ENCODE measurements around the gene KLHL11. TPM values are rescaled to one million over a fixed set of nuclear protein-coding genes. Genes with fewer than 3 reads are reported as not detected.
A peak's percentile ranks its signal among the peaks of the same experiment; 100 is the strongest.

KLHL11 gene, protein sequence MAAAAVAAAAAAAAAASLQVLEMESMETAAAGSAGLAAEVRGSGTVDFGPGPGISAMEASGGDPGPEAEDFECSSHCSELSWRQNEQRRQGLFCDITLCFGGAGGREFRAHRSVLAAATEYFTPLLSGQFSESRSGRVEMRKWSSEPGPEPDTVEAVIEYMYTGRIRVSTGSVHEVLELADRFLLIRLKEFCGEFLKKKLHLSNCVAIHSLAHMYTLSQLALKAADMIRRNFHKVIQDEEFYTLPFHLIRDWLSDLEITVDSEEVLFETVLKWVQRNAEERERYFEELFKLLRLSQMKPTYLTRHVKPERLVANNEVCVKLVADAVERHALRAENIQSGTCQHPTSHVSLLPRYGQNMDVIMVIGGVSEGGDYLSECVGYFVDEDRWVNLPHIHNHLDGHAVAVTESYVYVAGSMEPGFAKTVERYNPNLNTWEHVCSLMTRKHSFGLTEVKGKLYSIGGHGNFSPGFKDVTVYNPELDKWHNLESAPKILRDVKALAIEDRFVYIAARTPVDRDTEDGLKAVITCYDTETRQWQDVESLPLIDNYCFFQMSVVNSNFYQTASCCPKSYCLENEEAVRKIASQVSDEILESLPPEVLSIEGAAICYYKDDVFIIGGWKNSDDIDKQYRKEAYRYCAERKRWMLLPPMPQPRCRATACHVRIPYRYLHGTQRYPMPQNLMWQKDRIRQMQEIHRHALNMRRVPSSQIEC
- 10 to 100 TPM; 13.9 to 14.4 TPM for total RNA-seq

DNA sequence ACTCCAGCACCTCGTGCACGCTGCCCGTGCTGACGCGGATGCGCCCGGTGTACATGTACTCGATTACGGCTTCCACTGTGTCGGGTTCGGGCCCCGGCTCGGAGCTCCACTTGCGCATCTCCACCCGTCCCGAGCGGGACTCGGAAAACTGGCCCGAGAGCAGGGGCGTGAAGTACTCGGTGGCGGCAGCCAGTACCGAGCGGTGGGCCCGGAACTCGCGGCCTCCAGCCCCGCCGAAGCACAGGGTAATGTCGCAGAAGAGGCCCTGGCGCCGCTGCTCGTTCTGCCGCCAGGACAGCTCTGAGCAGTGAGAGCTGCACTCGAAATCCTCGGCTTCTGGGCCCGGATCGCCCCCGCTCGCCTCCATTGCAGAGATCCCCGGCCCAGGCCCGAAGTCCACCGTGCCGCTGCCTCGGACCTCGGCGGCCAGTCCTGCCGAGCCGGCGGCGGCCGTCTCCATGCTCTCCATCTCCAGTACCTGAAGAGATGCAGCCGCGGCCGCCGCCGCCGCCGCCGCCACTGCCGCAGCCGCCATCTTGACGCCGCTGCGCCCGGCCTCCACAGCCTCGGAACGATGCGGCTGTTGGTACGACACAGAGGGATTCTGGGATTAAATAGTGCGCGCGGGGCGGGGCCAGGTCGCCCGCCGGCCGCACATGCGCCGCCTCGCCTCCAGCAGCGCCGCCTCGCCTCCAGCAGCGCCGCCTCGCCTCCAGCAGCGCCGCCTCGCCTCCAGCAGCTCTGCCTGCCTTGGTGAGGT is at the start of gene KLHL11:
TSS of gene KLHL11 (minus strand) at position 588 of the 760 bp plus-strand sequence. CDS start at position 535, 53 bp downstream.
- H3K36me3 Mint-ChIP-seq (ENCODE audit: low read depth) = peaks cover 38% of the 10 kb centered on the region
- no peak within 1 kb of the TSS for H3K27ac Mint-ChIP-seq
- ChIA-PET POLR2A (interaction anchor here (0.7 to 4.2 kb wide), 23 partner anchors 8 to 1133 kb away, joined by 3 to 22 read pairs (median 4); partner anchors contain the start of genes ACLY, CNP, DHX58 and DNAJC7), CTCF (interaction anchor here (0.8 to 1.4 kb wide), 8 partner anchors 14 to 316 kb away, joined by 3 to 9 read pairs (median 3); partner anchors contain the start of genes ACLY, KCNH4 and P3H4)
- DNase-seq = peak; percentile 91
- H3K4me1 Mint-ChIP-seq = peaks cover 49% of the 10 kb centered on the region
- no peak within 1 kb of the TSS for H3K4me3 Mint-ChIP-seq
- H3K27me3 Mint-ChIP-seq = no peaks in the 10 kb centered on the region
- H3K9me3 Mint-ChIP-seq = no peaks in the 10 kb centered on the region

DNA sequence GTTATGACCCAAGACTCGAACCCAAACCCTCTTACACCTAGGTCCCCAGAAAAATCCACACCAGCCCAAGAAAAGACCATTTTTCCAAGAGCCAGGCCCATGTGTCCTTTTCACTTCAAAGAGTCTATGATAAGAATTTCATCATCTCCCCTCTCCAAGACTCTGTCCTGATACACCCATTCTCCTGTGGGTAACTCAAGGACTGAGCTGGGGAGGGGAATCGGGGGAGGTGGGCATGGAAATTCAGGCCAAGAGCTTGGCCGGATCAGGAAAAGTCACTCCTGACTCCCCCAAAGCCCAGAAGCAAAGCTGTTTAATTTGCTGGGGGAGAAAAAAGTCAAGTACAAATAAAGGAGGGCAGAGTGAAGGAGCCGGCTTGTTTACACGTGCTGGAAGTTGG is 49.8 kb upstream of the KLHL11 start:
- POLR2A ChIA-PET = interaction anchor here (0.7 to 1.0 kb wide), 3 partner anchors 16 to 50 kb away, joined by 3 read pairs; partner anchors contain the start of genes KLHL11 and ODAD4
- Mint-ChIP-seq H3K4me3 (no peak overlapping the region), H3K4me1 (peaks cover 39% of the 10 kb centered on the region), H3K27ac (no peak overlapping the region), H3K36me3 (ENCODE audit: low read depth) (peaks cover 60% of the 10 kb centered on the region), H3K9me3 (no peaks in the 10 kb centered on the region), H3K27me3 (no peaks in the 10 kb centered on the region)
- CTCF ChIA-PET = no interaction called here
- DNase-seq = no peak

- no peaks in the 10 kb centered on the region for H3K9me3 Mint-ChIP-seq
- H3K27ac Mint-ChIP-seq = no peak overlapping the region
- POLR2A ChIA-PET = interaction anchor here (0.7 kb wide), 1 partner anchor 49 kb away, joined by 3 read pairs; the partner anchor contains the start of gene KLHL11
- peaks cover 35% of the 10 kb centered on the region for H3K4me1 Mint-ChIP-seq
- no peak overlapping the region for H3K4me3 Mint-ChIP-seq
- no peaks in the 10 kb centered on the region for H3K27me3 Mint-ChIP-seq
- no peak for DNase-seq
- H3K36me3 Mint-ChIP-seq (ENCODE audit: low read depth) = peaks cover 67% of the 10 kb centered on the region
- CTCF ChIA-PET = interaction anchor here (0.5 to 0.8 kb wide), 2 partner anchors 33 to 49 kb away, joined by 3 to 5 read pairs; no protein-coding TSS in a partner anchor
These were observed 49.1 kb upstream of the KLHL11 start for GRCh38 chr17:41914358-41914766.

- H3K27me3 Mint-ChIP-seq = no peaks in the 10 kb centered on the region
- H3K4me3 Mint-ChIP-seq = no peak overlapping the region
- ChIA-PET CTCF (interaction anchor here (0.8 kb wide), 1 partner anchor 49 kb away, joined by 5 read pairs; no protein-coding TSS in a partner anchor), POLR2A (no interaction called here)
- H3K4me1 Mint-ChIP-seq = peaks cover 33% of the 10 kb centered on the region
- no peak for DNase-seq
- H3K9me3 Mint-ChIP-seq = no peaks in the 10 kb centered on the region
- H3K27ac Mint-ChIP-seq = no peak overlapping the region
- H3K36me3 Mint-ChIP-seq (ENCODE audit: low read depth) = peaks cover 71% of the 10 kb centered on the region
These were observed 48.6 kb upstream of the KLHL11 start for GRCh38 chr17:41913798-41914197.

DNA sequence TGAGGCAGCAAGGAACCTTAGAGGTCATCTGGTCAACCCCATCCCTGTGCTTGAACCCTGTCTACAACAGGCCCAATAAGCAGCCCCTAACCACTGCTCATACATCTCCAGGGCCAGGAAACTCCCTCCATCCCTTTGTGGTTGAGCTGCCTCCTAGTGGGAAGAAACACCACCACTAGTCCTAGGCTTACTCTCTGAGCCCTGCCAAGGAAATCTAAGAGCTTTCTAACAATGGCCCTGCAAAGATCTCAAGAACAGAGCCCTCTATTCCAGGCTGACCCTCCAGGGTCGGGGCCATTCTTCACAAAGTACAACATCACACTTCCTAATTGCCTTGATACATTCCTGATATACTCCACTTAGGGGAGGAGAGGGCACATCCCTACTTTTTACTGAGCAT is 47.7 kb upstream of the KLHL11 start:
- POLR2A ChIA-PET = no interaction called here
- no peak overlapping the region for H3K27ac Mint-ChIP-seq
- H3K36me3 Mint-ChIP-seq (ENCODE audit: low read depth) = peaks cover 75% of the 10 kb centered on the region

DNA sequence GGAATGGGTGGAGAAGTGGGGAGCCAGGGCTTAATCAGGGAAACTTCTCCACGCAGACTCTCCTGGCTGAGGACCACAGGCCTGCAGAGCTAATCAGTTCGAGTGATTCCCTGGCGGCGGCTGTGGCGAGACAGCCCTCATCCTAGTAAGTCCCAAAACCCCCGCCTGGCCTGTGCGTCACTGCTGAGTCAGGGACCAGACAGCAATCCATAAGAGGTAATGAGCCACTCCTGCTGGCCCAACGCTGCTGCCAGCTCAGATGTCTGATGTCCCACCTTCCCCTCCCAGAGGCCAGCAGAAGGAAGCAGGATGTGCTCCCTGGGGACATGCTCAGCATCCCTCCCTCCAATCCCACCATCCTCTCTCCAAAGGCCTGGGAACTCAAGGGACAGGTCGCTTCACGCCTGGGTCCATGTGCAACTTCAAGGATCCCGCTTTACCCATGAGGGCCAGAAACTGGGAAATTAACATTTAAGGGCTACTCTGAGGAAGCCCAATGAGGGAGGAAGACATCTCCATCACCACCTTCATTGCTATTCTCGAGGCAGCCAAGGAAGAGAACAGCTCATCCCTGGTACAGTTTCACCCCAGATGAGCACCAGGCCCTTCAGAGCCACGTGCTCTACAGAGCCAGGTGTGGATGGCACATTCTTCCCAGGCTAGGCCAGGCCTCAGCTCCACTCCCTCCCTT is 45.6 kb upstream of the KLHL11 start:
- ChIA-PET POLR2A (interaction anchor here (1.1 kb wide), 1 partner anchor 55 kb away, joined by 3 read pairs; no protein-coding TSS in a partner anchor), CTCF (no interaction called here)
- peaks cover 21% of the 10 kb centered on the region for H3K4me1 Mint-ChIP-seq
- no peaks in the 10 kb centered on the region for H3K9me3 Mint-ChIP-seq
- no peak overlapping the region for H3K4me3 Mint-ChIP-seq
- H3K36me3 Mint-ChIP-seq (ENCODE audit: low read depth) = peaks cover 86% of the 10 kb centered on the region
- no peak overlapping the region for H3K27ac Mint-ChIP-seq
- no peak for DNase-seq
- H3K27me3 Mint-ChIP-seq = no peaks in the 10 kb centered on the region

More for the DNA sequence above, 47.7 kb upstream of the KLHL11 start:
- H3K4me3 Mint-ChIP-seq = no peak overlapping the region
- no peak for DNase-seq
- CTCF ChIA-PET = interaction anchor here (0.6 kb wide), 1 partner anchor 71 kb away, joined by 3 read pairs; no protein-coding TSS in a partner anchor
- H3K9me3 Mint-ChIP-seq = no peaks in the 10 kb centered on the region
- H3K4me1 Mint-ChIP-seq = peaks cover 33% of the 10 kb centered on the region
- H3K27me3 Mint-ChIP-seq = no peaks in the 10 kb centered on the region

DNA sequence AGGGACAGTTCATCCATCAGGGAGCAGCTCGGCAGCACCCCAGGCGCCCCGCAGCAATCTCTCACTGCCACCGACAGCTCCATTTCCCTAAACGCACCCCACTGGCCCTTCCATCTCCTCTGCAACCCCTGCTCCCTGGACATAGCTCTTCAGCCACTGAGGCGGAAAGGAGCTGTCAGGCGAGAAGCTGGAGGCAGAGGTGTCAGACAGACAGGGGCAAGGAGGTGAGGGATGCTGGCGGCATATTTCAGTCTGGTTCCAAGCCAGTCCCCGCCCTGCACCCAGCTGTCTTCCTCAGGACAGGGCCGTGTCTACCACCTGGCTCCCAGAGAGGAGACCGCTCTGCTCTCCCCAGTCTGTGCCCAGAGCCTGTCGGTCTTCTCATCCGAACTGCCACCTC is 43.9 kb upstream of the KLHL11 start:
- no peak overlapping the region for H3K27ac Mint-ChIP-seq
- H3K27me3 Mint-ChIP-seq = no peaks in the 10 kb centered on the region
- H3K4me1 Mint-ChIP-seq = peaks cover 7% of the 10 kb centered on the region
- DNase-seq = no peak
- no peaks in the 10 kb centered on the region for H3K9me3 Mint-ChIP-seq
- POLR2A ChIA-PET = interaction anchor here (1.4 kb wide), 1 partner anchor 9 kb away, joined by 5 read pairs; no protein-coding TSS in a partner anchor
- CTCF ChIA-PET = no interaction called here
- no peak overlapping the region for H3K4me3 Mint-ChIP-seq
- H3K36me3 Mint-ChIP-seq (ENCODE audit: low read depth) = peaks cover 90% of the 10 kb centered on the region

- Mint-ChIP-seq H3K4me1 (peaks cover under 1% of the 10 kb centered on the region), H3K9me3 (no peaks in the 10 kb centered on the region), H3K27me3 (no peaks in the 10 kb centered on the region), H3K27ac (no peak overlapping the region), H3K4me3 (no peak overlapping the region), H3K36me3 (ENCODE audit: low read depth) (peaks cover 83% of the 10 kb centered on the region)
- POLR2A ChIA-PET = no interaction called here
- DNase-seq = no peak
- CTCF ChIA-PET = interaction anchor here (0.7 kb wide), 1 partner anchor 25 kb away, joined by 3 read pairs; no protein-coding TSS in a partner anchor
These were observed 42.7 kb upstream of the KLHL11 start for GRCh38 chr17:41907633-41908539.

GRCh38 chr17:41907185-41907556 is 41.9 kb upstream of the KLHL11 start:
- POLR2A ChIA-PET = no interaction called here
- H3K36me3 Mint-ChIP-seq (ENCODE audit: low read depth) = peaks cover 78% of the 10 kb centered on the region

DNA sequence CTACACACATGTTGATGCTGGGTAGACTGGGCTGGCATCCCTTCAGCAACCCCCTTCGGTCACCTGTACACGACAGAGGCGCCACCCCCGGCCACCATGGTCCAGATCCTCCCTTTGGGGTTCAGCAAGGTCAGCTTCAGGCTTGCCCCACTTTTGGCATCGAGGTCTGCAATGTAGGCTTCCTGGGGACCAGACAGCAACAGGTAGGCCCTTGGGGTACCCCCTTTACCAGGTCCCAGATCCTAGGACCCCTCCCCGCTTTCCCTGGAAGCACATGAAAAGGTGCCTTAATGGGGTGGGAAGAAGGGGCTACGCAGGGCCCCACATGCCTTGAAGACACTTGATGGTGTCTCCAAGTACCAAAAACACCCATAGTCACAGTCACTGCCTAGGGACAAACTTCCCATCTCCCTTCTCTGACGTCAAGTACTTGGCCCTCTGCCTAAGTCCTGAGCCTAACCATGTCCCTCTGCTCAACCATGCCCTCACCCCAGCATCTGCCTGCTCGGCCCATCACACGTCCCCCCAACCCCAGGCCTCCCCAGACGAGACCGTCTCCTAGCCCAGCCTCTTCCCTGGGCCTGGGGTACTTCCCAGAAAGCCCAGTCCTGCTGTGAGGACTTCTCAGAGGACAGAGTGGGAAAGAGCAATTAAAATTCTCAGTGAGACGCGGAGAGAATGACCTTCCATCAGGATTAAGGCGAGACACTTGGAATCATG is 41.4 kb upstream of the KLHL11 start:
- CTCF ChIA-PET = interaction anchor here (0.7 kb wide), 1 partner anchor 26 kb away, joined by 3 read pairs; no protein-coding TSS in a partner anchor
- H3K36me3 Mint-ChIP-seq (ENCODE audit: low read depth) = peaks cover 79% of the 10 kb centered on the region
- POLR2A ChIA-PET = no interaction called here
- no peak overlapping the region for H3K27ac Mint-ChIP-seq
- DNase-seq = no peak
- no peaks in the 10 kb centered on the region for H3K27me3 Mint-ChIP-seq
- H3K9me3 Mint-ChIP-seq = no peaks in the 10 kb centered on the region
- H3K4me3 Mint-ChIP-seq = no peak overlapping the region
- H3K4me1 Mint-ChIP-seq = no peaks in the 10 kb centered on the region

More at GRCh38 chr17:41907185-41907556, 41.9 kb upstream of the KLHL11 start:
- CTCF ChIA-PET = interaction anchor here (0.7 kb wide), 1 partner anchor 26 kb away, joined by 3 read pairs; no protein-coding TSS in a partner anchor
- Mint-ChIP-seq H3K4me1 (no peaks in the 10 kb centered on the region), H3K4me3 (no peak overlapping the region), H3K27me3 (no peaks in the 10 kb centered on the region), H3K9me3 (no peaks in the 10 kb centered on the region), H3K27ac (no peak overlapping the region)
- no peak for DNase-seq

GRCh38 chr17:41905172-41905571 is 39.9 kb upstream of the KLHL11 start:
- Mint-ChIP-seq H3K27ac (no peak overlapping the region), H3K4me1 (no peaks in the 10 kb centered on the region), H3K36me3 (ENCODE audit: low read depth) (peaks cover 77% of the 10 kb centered on the region), H3K27me3 (no peaks in the 10 kb centered on the region), H3K9me3 (no peaks in the 10 kb centered on the region), H3K4me3 (no peak overlapping the region)
- DNase-seq = no peak
- CTCF ChIA-PET = no interaction called here
- POLR2A ChIA-PET = no interaction called here

Data from activated CD4-positive, alpha-beta memory T cell treated with anti-CD3 and anti-CD28 coated beads, Interleukin-2, amount 10 ng/mL, durations not matched to agents 7 days and 5 days (primary cell).